CD4-positive, alpha-beta T cell treated with Interleukin-6 at 100 ng/mL for 8 hours (primary cell): ENCODE results near the gene TRDMT1.

Experiments used
- DNase-seq: peaks from one replicate; pipeline ENCODE4 v3.0.0-alpha.2; 2020; ENCODE audit warnings: mixed read lengths, low spot score

The TRDMT1 gene, protein sequence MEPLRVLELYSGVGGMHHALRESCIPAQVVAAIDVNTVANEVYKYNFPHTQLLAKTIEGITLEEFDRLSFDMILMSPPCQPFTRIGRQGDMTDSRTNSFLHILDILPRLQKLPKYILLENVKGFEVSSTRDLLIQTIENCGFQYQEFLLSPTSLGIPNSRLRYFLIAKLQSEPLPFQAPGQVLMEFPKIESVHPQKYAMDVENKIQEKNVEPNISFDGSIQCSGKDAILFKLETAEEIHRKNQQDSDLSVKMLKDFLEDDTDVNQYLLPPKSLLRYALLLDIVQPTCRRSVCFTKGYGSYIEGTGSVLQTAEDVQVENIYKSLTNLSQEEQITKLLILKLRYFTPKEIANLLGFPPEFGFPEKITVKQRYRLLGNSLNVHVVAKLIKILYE

DNA sequence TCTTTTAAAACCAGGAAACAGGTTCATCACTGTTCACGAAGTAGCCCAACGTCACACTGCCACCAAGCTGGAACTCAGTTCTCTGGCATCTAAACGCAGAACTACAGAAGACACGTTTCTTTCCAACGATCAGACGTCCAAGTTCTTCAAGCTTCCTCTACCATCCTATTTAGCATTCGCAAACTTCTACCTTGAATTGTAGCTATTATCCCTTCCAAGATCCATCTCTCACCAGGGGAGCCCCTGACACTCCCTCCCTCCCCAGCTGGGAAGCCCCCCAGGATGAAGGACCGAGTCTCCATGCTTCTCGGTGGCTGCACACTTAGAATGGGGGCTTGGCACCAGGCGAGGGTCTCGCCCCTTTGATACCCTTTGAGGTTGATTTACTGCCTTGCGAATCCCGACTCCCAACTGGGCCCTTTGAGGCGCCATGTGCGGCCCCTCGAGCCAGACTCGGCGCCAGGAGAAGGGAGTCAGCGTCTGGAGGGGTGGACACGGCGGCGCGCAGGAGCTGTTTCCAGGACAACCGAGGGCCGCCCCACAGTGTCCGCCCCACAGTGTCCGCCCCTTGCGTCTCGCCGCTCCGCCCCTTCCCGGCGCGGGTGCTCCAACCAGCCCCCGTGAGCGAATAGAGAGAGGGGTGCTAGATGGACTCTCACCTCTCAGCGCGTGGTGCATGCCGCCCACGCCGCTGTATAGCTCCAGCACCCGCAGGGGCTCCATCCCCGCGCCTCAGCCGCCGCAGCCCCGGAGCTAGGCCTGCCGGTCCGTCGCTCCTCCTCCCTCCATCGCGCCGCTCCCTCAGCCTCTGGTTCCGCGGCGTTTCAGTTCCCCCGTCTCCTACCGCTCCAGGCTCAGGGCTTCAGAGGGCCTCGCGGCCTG, at the start of gene TRDMT1:
TRDMT1 (minus strand) TSS at position 761 of the 882 bp plus-strand sequence; CDS start at position 723, 38 bp downstream.
- DNase-seq: peak; percentile 71

DNA sequence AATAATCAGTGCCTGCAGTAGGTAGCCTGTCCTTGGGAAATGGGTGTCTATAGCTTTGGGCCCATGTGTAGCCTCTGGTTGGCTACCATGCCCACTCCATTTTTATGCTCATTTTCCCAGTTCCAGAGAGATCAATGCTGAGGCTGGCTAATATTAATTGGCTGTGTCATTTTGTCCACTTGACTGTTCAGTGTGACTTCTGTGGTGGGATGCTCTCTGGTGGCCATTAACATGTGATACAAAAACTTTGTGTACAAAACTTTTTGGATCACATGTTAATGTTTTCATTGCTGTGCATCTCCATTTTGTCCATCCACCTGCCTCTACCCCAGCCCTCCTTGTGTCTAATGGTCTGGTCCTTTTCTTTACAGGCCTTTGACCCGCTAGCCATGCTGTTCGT, 49.3 kb upstream of the TRDMT1 start:
- no peak for DNase-seq

DNA sequence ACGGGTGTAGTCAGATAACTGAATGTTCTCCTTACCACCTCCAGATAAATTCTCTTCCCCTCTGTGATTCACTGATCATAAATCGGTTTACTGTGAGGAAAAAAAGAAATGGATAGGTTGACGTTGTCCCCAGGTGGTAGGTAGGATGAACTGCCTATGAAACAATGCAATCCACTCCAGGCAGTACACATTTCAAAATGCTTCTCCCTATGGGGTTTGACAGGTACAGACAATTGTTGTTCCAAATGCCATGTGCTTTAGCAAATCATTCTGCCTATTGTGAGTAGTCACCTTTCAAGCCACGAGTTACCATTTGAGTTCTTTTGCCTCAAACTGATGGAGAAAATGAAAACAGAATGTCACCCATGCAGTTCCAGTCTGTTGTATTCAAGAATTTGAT, 48.3 kb upstream of the TRDMT1 start:
- DNase-seq: peak; percentile 20

DNA sequence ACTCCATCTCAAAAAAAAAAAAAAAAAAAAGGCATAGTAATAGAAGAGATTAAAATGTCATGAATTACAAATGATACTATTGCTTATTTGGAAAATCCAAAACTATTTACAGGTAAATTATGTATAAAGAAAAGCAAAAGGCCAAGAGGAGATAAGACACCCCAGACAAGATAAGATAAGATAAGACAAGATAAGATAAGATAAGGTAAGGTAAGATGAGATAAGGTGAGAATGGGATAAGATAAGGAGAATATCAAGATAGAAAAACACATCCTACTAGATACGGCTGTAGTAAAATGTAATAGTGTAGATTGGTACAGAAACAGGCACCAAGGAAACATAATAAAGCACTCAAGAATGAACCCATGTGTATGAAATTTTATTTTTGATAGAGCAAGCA, 47.5 kb upstream of the TRDMT1 start:
- DNase-seq: no peak

DNA sequence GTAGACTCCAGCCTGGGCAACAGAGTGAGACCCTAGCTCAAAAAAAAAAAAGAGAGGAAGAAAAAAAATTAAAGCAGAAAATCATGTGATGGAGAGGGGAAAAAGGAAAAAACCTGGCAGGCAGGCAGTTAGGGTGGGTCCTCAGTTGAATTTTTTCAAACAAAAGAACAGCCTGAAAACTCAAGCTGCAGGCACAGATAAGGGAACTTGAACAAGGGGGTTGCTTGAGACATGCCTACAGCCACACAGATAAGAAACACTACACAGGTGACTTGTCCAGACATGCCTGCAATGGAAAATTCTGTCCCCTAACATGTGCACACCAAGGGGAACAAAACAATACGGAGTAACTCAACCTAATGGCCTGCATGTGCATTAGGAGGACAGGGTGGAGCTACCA, 45.7 kb upstream of the TRDMT1 start:
- no peak for DNase-seq

DNA sequence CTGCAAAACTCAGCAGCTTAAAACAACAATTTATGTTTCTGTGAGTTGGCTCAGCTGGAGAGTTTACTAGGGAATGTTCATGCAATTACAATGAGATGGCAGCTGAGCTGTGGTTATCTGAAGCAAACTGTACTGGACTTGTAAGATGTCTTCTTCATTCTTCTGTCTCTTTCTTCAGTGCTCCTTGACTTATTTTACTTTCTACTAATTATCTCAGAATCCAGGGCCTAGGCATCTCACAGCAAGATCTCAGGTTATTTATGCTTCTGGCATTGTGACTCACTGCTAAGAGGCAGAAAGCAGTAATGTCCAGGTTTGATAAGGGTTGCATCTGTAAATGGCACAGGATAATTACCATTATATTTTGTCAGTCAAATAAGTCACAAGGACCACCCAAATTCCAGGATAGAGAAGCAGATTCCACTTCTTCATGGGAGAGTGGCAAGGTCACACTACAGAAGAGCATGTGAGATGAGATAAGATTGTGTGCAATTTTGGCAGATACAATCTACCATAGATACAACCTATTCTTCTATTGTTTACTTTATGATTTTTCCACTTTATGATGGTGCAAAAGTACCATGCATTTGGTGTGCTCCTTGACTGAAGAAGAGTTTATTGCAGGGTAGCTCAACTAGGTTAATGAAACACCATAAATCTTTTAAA, 43.4 kb upstream of the TRDMT1 start:
- DNase-seq: no peak

DNA sequence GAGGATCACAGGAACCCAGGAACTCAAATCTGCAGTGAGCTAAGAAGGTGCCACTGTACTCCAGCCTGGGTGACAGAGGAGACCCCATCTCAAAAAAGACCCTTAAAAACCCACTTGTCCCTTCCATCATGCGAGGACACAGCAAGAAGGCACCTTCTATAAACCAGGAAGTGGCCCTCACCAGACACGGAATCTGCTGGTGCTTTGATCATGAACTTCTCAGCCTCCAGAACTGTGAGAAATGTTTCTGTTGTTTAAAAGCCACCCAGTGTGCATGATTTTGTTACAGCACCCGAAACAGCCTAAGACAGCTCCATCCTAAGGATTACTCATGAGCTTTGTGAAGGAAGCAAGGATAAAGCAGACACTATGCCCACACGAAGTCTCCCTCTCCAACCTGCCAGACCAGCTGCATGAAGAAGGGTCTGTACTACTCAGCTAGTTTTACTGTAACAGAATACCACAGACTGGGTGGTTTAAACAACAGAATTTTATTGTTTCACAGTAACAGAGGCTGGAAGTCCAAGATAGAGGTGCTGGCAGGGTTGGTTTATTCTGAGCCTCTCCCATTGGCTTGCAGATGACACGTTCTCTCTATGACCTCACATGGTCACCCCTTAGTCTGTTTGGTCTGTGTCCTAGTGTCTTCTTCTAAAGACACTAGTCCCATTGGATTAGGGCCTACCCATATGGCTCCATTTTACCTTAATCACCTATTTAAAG, 40.3 kb upstream of the TRDMT1 start:
- DNase-seq: no peak

DNA sequence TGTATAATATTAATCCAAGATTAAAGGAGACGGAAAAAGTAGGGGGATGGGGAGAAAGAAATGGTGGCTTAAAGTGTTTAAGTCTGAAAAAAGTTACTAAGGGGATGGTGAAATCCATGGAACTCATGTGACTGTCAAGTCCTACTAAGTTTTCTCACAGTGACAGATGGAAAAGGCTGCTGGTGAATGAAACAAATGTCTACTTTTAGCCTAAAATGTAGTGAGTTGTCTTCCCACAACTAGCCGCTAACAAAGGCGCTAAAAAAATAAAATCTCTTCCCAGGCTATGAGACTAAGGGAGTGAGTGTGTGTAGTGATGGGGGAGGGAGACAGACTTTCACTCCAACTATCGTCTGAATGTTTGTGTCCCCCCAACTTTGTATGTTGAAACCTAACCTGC, 39.1 kb upstream of the TRDMT1 start:
- DNase-seq: no peak

DNA sequence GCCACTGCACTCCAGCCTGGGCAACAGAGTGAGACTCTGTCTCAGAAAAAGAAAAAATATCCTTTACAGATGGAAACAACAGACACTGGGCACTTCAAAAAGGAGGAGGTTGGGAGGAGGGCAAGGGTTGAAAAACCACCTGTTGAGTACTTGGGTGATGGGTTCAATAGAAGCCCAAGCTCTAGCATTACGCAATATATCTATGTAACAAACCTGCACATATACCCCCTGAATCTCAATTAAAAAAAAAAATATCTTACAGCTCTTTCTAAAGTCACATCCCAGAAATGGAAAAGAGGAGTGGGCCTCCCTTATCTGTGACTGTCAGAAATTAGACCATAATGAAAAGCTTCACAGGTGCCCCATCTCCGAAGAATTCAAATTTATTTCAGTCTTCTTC, 38.6 kb upstream of the TRDMT1 start:
- no peak for DNase-seq

DNA sequence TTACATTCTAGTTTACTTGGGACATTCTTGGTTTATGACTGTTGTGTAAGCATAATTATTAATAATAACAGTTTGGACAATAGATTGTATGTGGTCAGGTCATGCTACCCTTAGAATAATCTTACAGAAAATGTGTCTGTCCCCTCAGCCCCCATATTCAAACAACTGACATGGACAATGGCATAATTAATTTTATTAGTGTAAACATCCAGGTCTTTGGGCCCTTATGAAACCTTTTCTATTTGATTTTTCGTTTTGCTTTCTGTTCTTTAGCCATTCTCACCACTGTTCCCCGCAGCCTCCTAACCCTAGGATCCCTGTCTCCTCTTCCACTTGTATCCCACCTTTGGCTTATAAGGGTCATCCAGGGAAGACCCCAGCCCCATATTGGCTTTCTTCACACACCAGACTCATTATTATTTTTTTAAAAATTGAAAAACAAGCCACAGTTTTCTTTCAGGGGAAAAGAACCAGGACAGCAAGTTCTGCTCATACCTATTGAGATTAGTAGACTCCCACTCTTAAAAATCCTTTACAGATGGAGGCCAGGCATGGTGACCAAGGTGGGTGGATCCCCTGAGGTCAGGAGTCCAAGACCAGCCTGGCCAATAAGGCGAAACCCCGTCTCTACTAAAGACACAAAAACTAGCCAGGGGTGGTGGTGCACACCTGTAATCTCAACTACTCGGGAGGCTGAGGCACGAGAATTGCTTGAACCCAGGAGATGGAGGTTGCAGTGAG, 38.0 kb upstream of the TRDMT1 start:
- DNase-seq: no peak

DNA sequence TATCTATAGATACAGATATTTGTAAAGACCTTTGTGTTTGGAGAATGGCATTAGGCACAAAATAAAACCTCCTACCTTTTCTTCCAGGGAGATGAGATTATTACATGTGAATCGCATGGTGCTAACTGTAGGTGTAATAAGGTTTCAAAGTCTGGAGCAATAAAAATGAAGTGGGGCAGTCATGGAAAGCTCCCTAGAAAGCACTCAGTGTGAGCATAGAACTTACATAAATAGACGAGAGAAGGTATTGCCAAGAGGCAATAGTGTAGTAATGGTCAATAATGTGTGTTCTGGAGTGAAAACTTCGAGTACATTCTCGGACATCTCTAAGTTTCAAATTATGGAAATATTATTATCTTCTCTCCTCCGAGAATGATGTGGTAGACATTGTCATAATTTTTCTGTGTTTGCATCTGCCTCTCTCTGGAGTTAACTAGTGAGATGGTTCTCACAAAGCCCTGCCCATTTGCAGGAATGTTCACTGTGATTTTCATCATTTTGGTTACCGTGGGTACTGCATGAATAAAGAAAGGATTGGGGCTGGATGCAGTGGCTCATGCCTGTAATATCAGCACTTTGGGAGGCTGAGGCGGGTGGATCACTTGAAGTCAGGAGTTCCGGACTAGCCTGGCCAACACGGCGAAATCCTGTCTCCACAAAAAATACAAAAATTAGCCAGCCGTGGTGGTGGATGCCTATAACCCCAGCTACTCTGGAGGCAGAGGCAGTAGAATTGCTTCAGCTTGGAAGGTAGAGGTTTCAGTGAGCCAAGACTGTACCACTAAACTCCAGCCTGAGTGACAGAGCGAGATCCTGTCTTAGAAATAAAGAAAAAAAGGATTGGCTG, 37.2 kb upstream of the TRDMT1 start:
- DNase-seq: no peak

DNA sequence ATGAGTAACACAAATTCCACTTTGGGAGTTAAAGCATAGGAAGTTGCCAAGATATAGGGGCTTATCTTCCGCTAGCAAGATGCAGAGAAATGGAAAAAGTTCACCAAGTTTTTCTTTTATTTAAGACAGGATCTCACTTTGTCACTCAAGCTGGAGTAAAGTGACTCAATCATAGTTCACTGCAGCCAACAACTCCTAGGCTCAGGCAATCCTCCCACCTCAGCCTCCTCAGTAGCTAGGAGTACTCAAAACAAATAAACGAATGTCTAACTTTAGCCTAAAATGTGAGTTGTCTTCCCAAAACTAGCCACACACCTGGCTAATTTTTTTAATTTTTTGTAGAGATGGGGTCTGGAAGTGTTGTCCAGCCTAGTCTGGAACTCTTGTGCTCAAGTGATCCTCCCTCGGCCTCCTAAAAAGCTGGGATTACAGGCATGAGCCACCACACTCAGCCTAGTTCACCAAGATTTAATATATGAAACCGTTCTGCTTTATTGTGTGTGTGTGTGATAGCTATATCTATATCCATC, 36.5 kb upstream of the TRDMT1 start:
- no peak for DNase-seq

DNA sequence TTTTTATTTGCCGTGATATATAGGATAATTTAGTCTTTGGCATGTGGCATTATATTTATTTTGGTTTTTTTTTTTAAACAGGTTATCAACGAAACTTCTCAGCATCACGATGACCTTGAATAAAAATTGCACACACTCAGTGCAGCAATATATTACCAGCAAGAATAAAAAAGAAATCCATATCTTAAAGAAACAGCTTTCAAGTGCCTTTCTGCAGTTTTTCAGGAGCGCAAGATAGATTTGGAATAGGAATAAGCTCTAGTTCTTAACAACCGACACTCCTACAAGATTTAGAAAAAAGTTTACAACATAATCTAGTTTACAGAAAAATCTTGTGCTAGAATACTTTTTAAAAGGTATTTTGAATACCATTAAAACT, 35.7 kb upstream of the TRDMT1 start:
- no peak for DNase-seq

DNA sequence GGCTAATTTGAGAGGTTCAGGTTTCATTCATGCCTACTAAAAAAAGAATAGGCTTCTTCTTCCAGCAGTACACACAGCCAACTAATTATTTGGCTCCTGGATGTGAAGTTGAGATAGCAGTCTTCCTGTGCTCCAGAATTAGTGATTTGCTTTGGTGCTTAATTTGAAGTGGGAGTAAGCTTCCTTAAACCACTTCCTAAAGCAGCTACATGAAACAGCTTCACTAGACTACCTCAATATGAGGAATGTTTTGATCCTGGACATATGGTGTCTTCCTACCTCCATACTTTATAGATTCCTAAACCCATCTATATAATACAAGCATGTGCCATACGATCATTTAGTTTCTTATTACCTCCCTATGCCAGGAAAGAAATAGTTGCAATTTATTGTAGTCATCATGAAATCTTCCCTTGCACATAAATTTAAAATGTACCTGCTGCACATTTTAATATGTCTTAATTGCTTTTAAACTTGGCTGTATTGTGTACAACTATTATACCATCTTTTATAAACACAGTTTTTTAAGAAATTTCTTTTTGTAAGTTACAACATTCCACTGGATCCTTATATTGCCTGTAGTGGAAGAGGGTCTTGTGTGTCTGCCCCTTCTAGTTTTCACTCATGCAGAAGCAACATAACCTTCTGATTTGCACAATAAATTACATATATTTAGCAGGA, 35.1 kb upstream of the TRDMT1 start:
- DNase-seq: no peak

DNA sequence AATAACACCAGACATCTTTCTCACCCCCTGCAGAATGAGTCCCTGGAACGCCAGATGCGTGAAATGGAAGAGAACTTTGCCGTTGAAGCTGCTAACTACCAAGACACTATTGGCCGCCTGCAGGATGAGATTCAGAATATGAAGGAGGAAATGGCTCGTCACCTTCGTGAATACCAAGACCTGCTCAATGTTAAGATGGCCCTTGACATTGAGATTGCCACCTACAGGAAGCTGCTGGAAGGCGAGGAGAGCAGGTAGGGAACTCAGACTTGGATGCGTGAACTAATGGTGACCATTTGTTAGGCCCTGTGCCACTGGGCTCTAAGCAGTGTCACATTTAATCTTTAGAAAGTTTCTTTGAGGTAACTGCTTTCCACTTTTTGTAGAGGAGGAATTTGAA, 33.7 kb upstream of the TRDMT1 start:
- no peak for DNase-seq

DNA sequence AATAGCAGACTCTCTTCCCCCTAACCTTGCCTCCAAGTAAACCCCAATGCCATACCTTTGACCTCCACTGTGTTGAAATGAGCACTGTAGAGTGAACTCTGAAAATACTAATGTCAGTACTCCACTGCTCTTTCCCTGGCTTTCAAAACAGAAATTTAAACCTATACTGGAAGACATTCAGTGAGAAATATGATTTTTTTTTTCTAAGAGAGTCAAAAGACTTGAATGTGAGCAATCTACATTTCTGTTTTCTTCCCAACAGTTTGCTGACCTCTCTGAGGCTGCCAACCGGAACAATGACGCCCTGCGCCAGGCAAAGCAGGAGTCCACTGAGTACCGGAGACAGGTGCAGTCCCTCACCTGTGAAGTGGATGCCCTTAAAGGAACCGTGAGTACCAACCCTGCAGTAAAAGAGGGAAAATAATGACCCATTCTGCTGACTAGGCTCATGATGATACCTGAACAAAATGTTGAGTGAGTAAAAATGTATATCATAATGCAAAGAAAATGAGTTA, 33.0 kb upstream of the TRDMT1 start:
- DNase-seq: no peak

DNA sequence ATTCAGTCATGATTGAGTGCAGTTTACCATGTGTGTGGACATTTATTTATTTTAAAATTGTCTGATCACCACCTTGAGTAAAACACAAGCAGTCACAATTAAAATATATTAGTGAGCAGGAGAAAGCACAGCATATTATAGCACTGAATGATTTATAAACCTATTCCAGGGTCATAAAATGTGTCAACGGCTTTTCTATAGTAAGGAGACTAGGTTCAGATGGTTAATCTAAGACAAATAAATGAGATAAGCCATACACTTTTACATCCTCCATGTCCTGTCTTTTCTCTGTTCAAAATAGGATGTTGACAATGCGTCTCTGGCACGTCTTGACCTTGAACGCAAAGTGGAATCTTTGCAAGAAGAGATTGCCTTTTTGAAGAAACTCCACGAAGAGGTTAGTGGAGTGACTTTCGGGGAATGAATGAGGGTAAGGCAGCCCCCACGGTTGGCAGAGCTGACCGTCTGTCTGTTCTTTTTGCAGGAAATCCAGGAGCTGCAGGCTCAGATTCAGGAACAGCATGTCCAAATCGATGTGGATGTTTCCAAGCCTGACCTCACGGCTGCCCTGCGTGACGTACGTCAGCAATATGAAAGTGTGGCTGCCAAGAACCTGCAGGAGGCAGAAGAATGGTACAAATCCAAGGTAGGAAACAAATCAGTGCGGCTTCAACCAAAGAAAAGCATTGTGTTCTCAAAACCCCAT, 32.0 kb upstream of the TRDMT1 start:
- no peak for DNase-seq

DNA sequence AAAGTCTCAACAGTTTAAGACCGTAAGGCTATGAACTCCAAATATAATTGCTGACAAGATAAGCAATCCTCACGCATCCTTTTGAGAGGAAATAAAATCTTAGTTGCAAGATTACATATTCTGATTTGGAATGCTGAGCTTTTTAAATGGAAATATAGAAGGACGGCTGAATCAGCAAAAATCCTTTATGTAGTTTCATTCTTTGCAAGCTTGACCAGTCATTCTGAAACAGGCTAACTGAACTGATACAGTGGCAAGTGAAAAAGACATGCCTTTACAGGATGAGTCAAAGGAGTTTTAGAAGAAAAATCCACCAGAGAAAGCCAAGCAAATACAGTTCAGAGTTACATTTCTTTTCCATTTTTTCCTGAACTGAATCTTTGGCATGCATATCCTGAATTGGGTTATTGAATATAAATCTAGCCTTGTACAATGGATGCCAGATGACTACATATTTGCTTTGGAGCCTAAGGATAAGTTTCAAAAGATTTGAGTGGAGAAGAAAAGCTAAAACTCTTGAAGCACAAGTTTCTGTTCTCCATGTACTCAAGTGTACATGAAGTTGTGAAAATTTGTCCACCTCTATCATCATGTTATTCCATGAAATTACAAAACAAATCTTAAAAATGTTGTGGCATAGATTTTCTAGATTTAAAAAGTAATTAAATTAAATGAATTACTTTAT, 30.9 kb upstream of the TRDMT1 start:
- DNase-seq: no peak
